HCT116 (cell line): ENCODE measurements around the gene MYO10. TPM values are rescaled to one million over a fixed set of nuclear protein-coding genes. Genes with fewer than 3 reads are reported as not detected.

Source experiments
- ATAC-seq: fragments of 200-7000 bp; cut with Tn5 transposase; 2 replicates; pipeline ENCODE4 v1.9.1; 2020; ENCODE audit warnings: mild to moderate bottlenecking, moderate library complexity
- BruUV-seq: library from RNA; stranded (reverse); fragments of 400-500 nt; replicated peaks from 2 replicates; lab custom pipeline; 2021; lab: Mats Ljungman, UMichigan
- CTCF ChIA-PET: fragments of 300-600 bp; sonication (Branson Sonifier 250); formaldehyde crosslinking; loops from one replicate; lab custom pipeline; 2021; ENCODE audit warnings: antibody characterized with exemption; lab: Charles Lee
- POLR2A ChIA-PET: fragments of 300-600, 350-600 bp; sonication (Branson Sonifier 250); formaldehyde crosslinking; loops from one replicate; lab custom pipeline; 2021; ENCODE audit warnings: antibody characterized with exemption; lab: Charles Lee
- RAD21 ChIA-PET, 2 experiments: fragments of 300-600 bp; sonication (Branson Sonifier 250); formaldehyde crosslinking; loops; one replicate each; lab custom pipeline; 2023; ENCODE audit warnings: low total read pairs in 2 of 2; ENCODE audit not compliant: uncharacterized antibody in 2 of 2, unreplicated experiment in 2 of 2, low non-redundant PET in 1 of 2; lab: Charles Lee
- DNase-seq: peaks from one replicate; pipeline ENCODE4 v3.0.0-alpha.2; 2010; ENCODE audit warnings: low read depth, low spot score
- H2AFZ ChIP-seq: fragments of 200-600 bp; shearing (Covaris generic), sonication (generic); 2 replicates; pipeline ENCODE4 v1.6.1; 2017; ENCODE audit warnings: low read depth, mixed run types, mixed read lengths, antibody characterized with exemption, low read length; ENCODE audit not compliant: poor library complexity, severe bottlenecking
- H3K27ac ChIP-seq: 2 replicates; pipeline ENCODE4 v1.5.1; 2012; ENCODE audit warnings: low read depth, low read length
- H3K27me3 ChIP-seq: fragments of 200-600 bp; sonication (generic); 2 replicates; pipeline ENCODE4 v1.6.1; 2016; ENCODE audit warnings: mixed run types, low read length, mixed read lengths; ENCODE audit not compliant: insufficient read depth
- H3K36me3 ChIP-seq, 2 experiments: fragments of 200-500 bp in 1 of 2; fragments of 200-600 bp in 1 of 2; sonication (Bioruptor generic) in 1 of 2; sonication (generic) in 1 of 2; 2 replicates each; pipeline versions ENCODE4 v1.5.1 to v1.6.1; 2014 to 2016; ENCODE audit warnings: low read length in 2 of 2, inconsistent platforms in 1 of 2, mixed read lengths in 1 of 2, mixed run types in 1 of 2; ENCODE audit not compliant: insufficient read depth in 2 of 2, control insufficient read depth in 1 of 2
- H3K4me1 ChIP-seq, 2 experiments: fragments of 200-600 bp in 1 of 2; sonication (generic) in 1 of 2; 2 replicates each; pipeline versions ENCODE4 v1.5.1 to v1.6.1; 2012 to 2017; ENCODE audit warnings: low read length in 2 of 2, inconsistent platforms in 1 of 2, mild to moderate bottlenecking in 1 of 2, mixed read lengths in 1 of 2, mixed run types in 1 of 2, moderate library complexity in 1 of 2; ENCODE audit not compliant: insufficient read depth in 2 of 2, control insufficient read depth in 1 of 2
- H3K4me2 ChIP-seq: fragments of 200-600 bp; sonication (generic); 2 replicates; pipeline ENCODE4 v1.6.1; 2017; ENCODE audit warnings: mixed run types, low read length, mixed read lengths
- H3K4me3 ChIP-seq, 2 experiments: fragments of 200-600 bp in 1 of 2; sonication (generic) in 1 of 2; replicated peaks in 1 of 2; 2 replicates each; pipeline ENCODE4 v1.5.1; 2011 to 2016; ENCODE audit warnings: low read length in 2 of 2, control low read depth in 1 of 2, low read depth in 1 of 2, mild to moderate bottlenecking in 1 of 2, mixed read lengths in 1 of 2, mixed run types in 1 of 2
- H3K79me2 ChIP-seq: fragments of 200-600 bp; sonication (generic); 2 replicates; pipeline ENCODE4 v1.6.1; 2017; ENCODE audit warnings: mild to moderate bottlenecking, mixed run types, low read length, moderate library complexity, mixed read lengths; ENCODE audit not compliant: insufficient read depth
- H3K9ac ChIP-seq: fragments of 200-600 bp; sonication (generic); 2 replicates; pipeline ENCODE4 v1.6.1; 2016; ENCODE audit warnings: low read length, mixed read lengths
- H3K9me2 ChIP-seq: fragments of 200-600 bp; sonication (generic), shearing (Covaris generic); 2 replicates; pipeline ENCODE4 v1.6.1; 2017; ENCODE audit warnings: mixed run types, mild to moderate bottlenecking, moderate library complexity; ENCODE audit not compliant: insufficient read depth
- H3K9me3 ChIP-seq, 2 experiments: fragments of 200-500 bp in 1 of 2; fragments of 200-600 bp in 1 of 2; sonication (Bioruptor generic) in 1 of 2; sonication (generic) in 1 of 2; 2 replicates each; pipeline ENCODE4 v1.6.1; 2014 to 2017; ENCODE audit warnings: low read length in 2 of 2, mixed read lengths in 2 of 2, inconsistent platforms in 1 of 2, low read depth in 1 of 2, mild to moderate bottlenecking in 1 of 2, mixed run types in 1 of 2, moderate library complexity in 1 of 2; ENCODE audit not compliant: control insufficient read depth in 1 of 2, insufficient read depth in 1 of 2
- H4K20me1 ChIP-seq: fragments of 200-600 bp; sonication (generic), shearing (Covaris generic); 2 replicates; pipeline ENCODE4 v1.6.1; 2017; ENCODE audit warnings: mixed run types, mild to moderate bottlenecking, moderate library complexity; ENCODE audit not compliant: insufficient read depth
- ATF3 ChIP-seq: IDR thresholded peaks from 2 replicates; pipeline ENCODE4 v1.6.1; 2012
- CEBPB ChIP-seq: IDR thresholded peaks from 2 replicates; pipeline ENCODE4 v1.6.1; 2012; ENCODE audit warnings: low read depth
- ELF1 ChIP-seq: IDR thresholded peaks from 2 replicates; pipeline ENCODE4 v1.6.1; 2012; ENCODE audit warnings: low read depth, borderline replicate concordance
- FOSL1 ChIP-seq: IDR thresholded peaks from 2 replicates; pipeline ENCODE4 v1.6.1; 2012; ENCODE audit warnings: low read depth
- JUND ChIP-seq: IDR thresholded peaks from 2 replicates; pipeline ENCODE4 v1.6.1; 2012
- POLR2A ChIP-seq: IDR thresholded peaks from 2 replicates; pipeline ENCODE4 v1.7.0; 2011; ENCODE audit warnings: borderline replicate concordance; ENCODE audit not compliant: insufficient read depth, insufficient read length; ENCODE audit errors: extremely low read depth
- POLR2AphosphoS5 ChIP-seq: IDR thresholded peaks from 2 replicates; pipeline ENCODE4 v1.6.1; 2011; ENCODE audit warnings: mild to moderate bottlenecking, low read depth, low read length, moderate library complexity
- RAD21 ChIP-seq: IDR thresholded peaks from 2 replicates; pipeline ENCODE4 v1.6.1; 2012; ENCODE audit warnings: low read depth, mild to moderate bottlenecking
- SP1 ChIP-seq: IDR thresholded peaks from 2 replicates; pipeline ENCODE4 v1.6.1; 2012; ENCODE audit warnings: low read depth
- ZFX ChIP-seq: fragments of 450-650 bp; IDR thresholded peaks from 2 replicates; pipeline ENCODE4 v1.6.1; 2017
- ZNF274 ChIP-seq: fragments of 200-500 bp; sonication (Bioruptor generic); IDR thresholded peaks from 2 replicates; pipeline ENCODE4 v1.6.1; 2014; ENCODE audit warnings: mild to moderate bottlenecking, low read depth, low read length, inconsistent platforms
- intact Hi-C: fragments of 100-400 bp; cut with micrococcal nuclease; formaldehyde crosslinking; loops from 2 replicates; pipeline ENCODE4 v1.10.0; 2022
- total RNA-seq: library from RNA; stranded (reverse); gene quantifications from one replicate; pipeline ENCODE4 v1.2.1, GENCODE V29; 2021; ENCODE audit not compliant: unreplicated experiment
- TF ChIP-seq, protein P1 (sequence below): IDR thresholded peaks from 2 replicates; pipeline ENCODE4 v1.6.1; 2012
- TF ChIP-seq, protein P2 (sequence below): IDR thresholded peaks from 2 replicates; pipeline ENCODE4 v1.6.1; 2012; ENCODE audit warnings: low read depth

Gene MYO10
- total RNA-seq, 1 experiment from 2014 or later = 34.9 TPM

GRCh38 chr5:16933337-16933736, 2.8 kb downstream of the MYO10 start:
- no TSS peak for BruUV-seq
- ChIA-PET POLR2A (no interaction called here), CTCF (interaction anchor here (1.0 to 2.0 kb wide), 4 partner anchors 17 to 256 kb away, joined by 4 to 8 read pairs (median 6); no protein-coding TSS in a partner anchor), RAD21 (no interaction called here)
- Histone ChIP-seq H3K9me3 (no peaks in the 10 kb centered on the region), H3K9me2 (no peaks in the 10 kb centered on the region), H3K79me2 (peaks cover 65% of the 10 kb centered on the region), H3K27ac (no peak overlapping the region), H3K4me2 (no peak overlapping the region), H4K20me1 (peaks cover 8% of the 10 kb centered on the region; the same call in 1 of the 2 replicates), H3K27me3 (no peaks in the 10 kb centered on the region), H3K4me3 (no peak overlapping the region), H3K4me1 (peaks cover 28 to 34% of the 10 kb centered on the region in 2 experiments), H3K9ac (no peak overlapping the region), H3K36me3 (no peaks in the 10 kb centered on the region), H2AFZ (no peak overlapping the region)
- ATAC-seq (no peak), DNase-seq (no peak)
- TF ChIP-seq ZFX (no peak), ZNF274 (no peak), JUND (no peak), SP1 (no peak), FOSL1 (no peak), CEBPB (no peak), RAD21 (no peak), POLR2AphosphoS5 (no peak), ATF3 (no peak), POLR2A (no peak), ELF1 (no peak)
- TF ChIP-seq, protein P1, sequence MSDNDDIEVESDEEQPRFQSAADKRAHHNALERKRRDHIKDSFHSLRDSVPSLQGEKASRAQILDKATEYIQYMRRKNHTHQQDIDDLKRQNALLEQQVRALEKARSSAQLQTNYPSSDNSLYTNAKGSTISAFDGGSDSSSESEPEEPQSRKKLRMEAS = no peak
- TF ChIP-seq, protein P2, sequence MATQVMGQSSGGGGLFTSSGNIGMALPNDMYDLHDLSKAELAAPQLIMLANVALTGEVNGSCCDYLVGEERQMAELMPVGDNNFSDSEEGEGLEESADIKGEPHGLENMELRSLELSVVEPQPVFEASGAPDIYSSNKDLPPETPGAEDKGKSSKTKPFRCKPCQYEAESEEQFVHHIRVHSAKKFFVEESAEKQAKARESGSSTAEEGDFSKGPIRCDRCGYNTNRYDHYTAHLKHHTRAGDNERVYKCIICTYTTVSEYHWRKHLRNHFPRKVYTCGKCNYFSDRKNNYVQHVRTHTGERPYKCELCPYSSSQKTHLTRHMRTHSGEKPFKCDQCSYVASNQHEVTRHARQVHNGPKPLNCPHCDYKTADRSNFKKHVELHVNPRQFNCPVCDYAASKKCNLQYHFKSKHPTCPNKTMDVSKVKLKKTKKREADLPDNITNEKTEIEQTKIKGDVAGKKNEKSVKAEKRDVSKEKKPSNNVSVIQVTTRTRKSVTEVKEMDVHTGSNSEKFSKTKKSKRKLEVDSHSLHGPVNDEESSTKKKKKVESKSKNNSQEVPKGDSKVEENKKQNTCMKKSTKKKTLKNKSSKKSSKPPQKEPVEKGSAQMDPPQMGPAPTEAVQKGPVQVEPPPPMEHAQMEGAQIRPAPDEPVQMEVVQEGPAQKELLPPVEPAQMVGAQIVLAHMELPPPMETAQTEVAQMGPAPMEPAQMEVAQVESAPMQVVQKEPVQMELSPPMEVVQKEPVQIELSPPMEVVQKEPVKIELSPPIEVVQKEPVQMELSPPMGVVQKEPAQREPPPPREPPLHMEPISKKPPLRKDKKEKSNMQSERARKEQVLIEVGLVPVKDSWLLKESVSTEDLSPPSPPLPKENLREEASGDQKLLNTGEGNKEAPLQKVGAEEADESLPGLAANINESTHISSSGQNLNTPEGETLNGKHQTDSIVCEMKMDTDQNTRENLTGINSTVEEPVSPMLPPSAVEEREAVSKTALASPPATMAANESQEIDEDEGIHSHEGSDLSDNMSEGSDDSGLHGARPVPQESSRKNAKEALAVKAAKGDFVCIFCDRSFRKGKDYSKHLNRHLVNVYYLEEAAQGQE = no peak
- intact Hi-C loops = no loop called here
